ENCODE results near the gene CYTH1. TPM values are rescaled to one million over a fixed set of nuclear protein-coding genes. Genes with fewer than 3 reads are reported as not detected.

CYTH1 gene
- total RNA-seq, 2 experiments from 2014 or later = 88.9 to 89.6 TPM

GRCh38 chr17:78641243-78641642 is 140.8 kb downstream of the CYTH1 start:
- Mint-ChIP-seq H3K4me3 (no peak overlapping the region), H3K27me3 (no peaks in the 10 kb centered on the region), H3K27ac (no peak overlapping the region), H3K9me3 (no peaks in the 10 kb centered on the region), H3K4me1 (peaks cover 13% of the 10 kb centered on the region), H3K36me3 (no peaks in the 10 kb centered on the region)
- DNase-seq = no peak

- Mint-ChIP-seq H3K36me3 (no peaks in the 10 kb centered on the region), H3K4me3 (no peak overlapping the region), H3K27me3 (no peaks in the 10 kb centered on the region), H3K27ac (no peak overlapping the region), H3K4me1 (peaks cover 8% of the 10 kb centered on the region), H3K9me3 (no peaks in the 10 kb centered on the region)
- DNase-seq = no peak
Measured at GRCh38 chr17:78640700-78641099, 141.4 kb downstream of the CYTH1 start.

GRCh38 chr17:78637643-78638420 is 144.2 kb downstream of the CYTH1 start:
- Mint-ChIP-seq H3K27me3 (no peaks in the 10 kb centered on the region), H3K9me3 (no peaks in the 10 kb centered on the region), H3K36me3 (no peaks in the 10 kb centered on the region), H3K4me1 (peaks cover 3% of the 10 kb centered on the region), H3K4me3 (no peak overlapping the region), H3K27ac (no peak overlapping the region)
- no peak for DNase-seq

- no peaks in the 10 kb centered on the region for H3K9me3 Mint-ChIP-seq
- no peaks in the 10 kb centered on the region for H3K36me3 Mint-ChIP-seq
- H3K27ac Mint-ChIP-seq = no peak overlapping the region
- no peak for DNase-seq
- no peaks in the 10 kb centered on the region for H3K27me3 Mint-ChIP-seq
- no peak overlapping the region for H3K4me3 Mint-ChIP-seq
- peaks cover 3% of the 10 kb centered on the region for H3K4me1 Mint-ChIP-seq
Measured at GRCh38 chr17:78637146-78637545, 144.9 kb downstream of the CYTH1 start.

GRCh38 chr17:78634154-78634553 is 147.9 kb downstream of the CYTH1 start:
- H3K27ac Mint-ChIP-seq = no peak overlapping the region
- DNase-seq = no peak

GRCh38 chr17:78629436-78629995 is 152.6 kb downstream of the CYTH1 start:
- Mint-ChIP-seq H3K9me3 (no peaks in the 10 kb centered on the region), H3K4me1 (no peaks in the 10 kb centered on the region), H3K27me3 (no peaks in the 10 kb centered on the region), H3K36me3 (no peaks in the 10 kb centered on the region), H3K27ac (no peak overlapping the region), H3K4me3 (no peak overlapping the region)
- no peak for DNase-seq

More at GRCh38 chr17:78634154-78634553, 147.9 kb downstream of the CYTH1 start:
- Mint-ChIP-seq H3K9me3 (no peaks in the 10 kb centered on the region), H3K27me3 (no peaks in the 10 kb centered on the region), H3K36me3 (no peaks in the 10 kb centered on the region), H3K4me1 (peaks cover 3% of the 10 kb centered on the region), H3K4me3 (no peak overlapping the region)

- no peaks in the 10 kb centered on the region for H3K27me3 Mint-ChIP-seq
- no peak for DNase-seq
- no peaks in the 10 kb centered on the region for H3K36me3 Mint-ChIP-seq
- H3K4me3 Mint-ChIP-seq = no peak overlapping the region
- no peaks in the 10 kb centered on the region for H3K4me1 Mint-ChIP-seq
- H3K27ac Mint-ChIP-seq = no peak overlapping the region
- no peaks in the 10 kb centered on the region for H3K9me3 Mint-ChIP-seq
Measured at GRCh38 chr17:78628547-78629435, 153.3 kb downstream of the CYTH1 start.

GRCh38 chr17:78624324-78625151 is 157.5 kb downstream of the CYTH1 start:
- H3K36me3 Mint-ChIP-seq = no peaks in the 10 kb centered on the region
- DNase-seq = no peak
- H3K9me3 Mint-ChIP-seq = no peaks in the 10 kb centered on the region
- no peaks in the 10 kb centered on the region for H3K27me3 Mint-ChIP-seq
- no peak overlapping the region for H3K27ac Mint-ChIP-seq
- H3K4me3 Mint-ChIP-seq = no peak overlapping the region
- H3K4me1 Mint-ChIP-seq = no peaks in the 10 kb centered on the region

Other genes starting within 250 kb of the CYTH1 start
- gene DNAH17, start 204.9 kb downstream of the CYTH1 start, total RNA-seq = under 1 TPM; 0.26 to 0.33 TPM
- 100 to 1,000 TPM; 126 to 128 TPM for gene USP36, start 58.5 kb upstream of the CYTH1 start, total RNA-seq
- under 1 TPM in 1 of 2 experiments, not detected in 1; 0.19 TPM for gene CEP295NL, start 120.9 kb upstream of the CYTH1 start, total RNA-seq
- gene TIMP2, start 143.1 kb upstream of the CYTH1 start, total RNA-seq = 1 to 10 TPM; 1.2 to 1.3 TPM
- 10 to 100 TPM; 86.8 to 89.7 TPM for gene LGALS3BP, start 197.7 kb upstream of the CYTH1 start, total RNA-seq
- gene CANT1, start 227.5 kb upstream of the CYTH1 start, total RNA-seq = 10 to 100 TPM; 39.3 to 43.1 TPM
- gene C1QTNF1, start 241.9 kb upstream of the CYTH1 start, total RNA-seq = under 1 TPM; 0.12 to 0.14 TPM